Fibroblast of mammary gland (primary cell): ENCODE data around the gene REV1.

ENCODE experiments used
- DNase-seq: peaks from one replicate; pipeline ENCODE4 v3.0.0-alpha.2; 2010; ENCODE audit warnings: low read depth
- H3K4me3 ChIP-seq: 2 replicates; pipeline ENCODE4 v1.5.1; 2011; ENCODE audit warnings: low read depth, mild to moderate bottlenecking, low read length, moderate library complexity; ENCODE audit not compliant: control insufficient read depth
- CTCF ChIP-seq: conservative IDR thresholded peaks from 2 replicates; pipeline ENCODE4 v1.5.1; 2011; ENCODE audit warnings: low read depth, low read length, inconsistent platforms; ENCODE audit not compliant: control insufficient read depth, insufficient read depth

REV1 gene

DNA sequence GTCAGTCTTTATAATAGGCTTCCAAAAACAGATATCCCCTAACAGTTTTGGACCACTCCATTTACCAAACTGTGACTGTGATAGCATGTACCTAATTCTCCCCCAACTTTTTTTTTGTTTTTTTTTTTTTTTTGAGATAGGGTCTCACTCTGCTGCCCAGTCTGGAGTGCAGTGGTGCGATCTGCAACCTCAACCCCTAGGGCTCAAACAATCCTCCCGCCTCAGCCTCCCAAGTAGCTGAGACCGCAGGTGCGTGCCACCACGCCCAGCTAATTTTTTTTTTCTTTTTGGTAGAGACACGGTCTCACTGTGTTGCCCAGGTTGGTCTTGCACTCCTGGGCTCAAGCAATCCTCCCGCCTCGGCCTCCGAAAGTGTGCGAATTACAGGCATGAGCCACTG, 52.9 kb downstream of the REV1 start:
- TF ChIP-seq CTCF: no peak
- H3K4me3 ChIP-seq: no peak overlapping the region
- DNase-seq: no peak

- TF ChIP-seq CTCF: no peak
- H3K4me3 ChIP-seq: no peak overlapping the region
- no peak for DNase-seq
Observed at GRCh38 chr2:99433340-99433739, 56.5 kb downstream of the REV1 start.

- no peak for TF ChIP-seq CTCF
- H3K4me3 ChIP-seq: no peak overlapping the region
- no peak for DNase-seq
Observed at GRCh38 chr2:99431587-99432275, 58.1 kb downstream of the REV1 start.

DNA sequence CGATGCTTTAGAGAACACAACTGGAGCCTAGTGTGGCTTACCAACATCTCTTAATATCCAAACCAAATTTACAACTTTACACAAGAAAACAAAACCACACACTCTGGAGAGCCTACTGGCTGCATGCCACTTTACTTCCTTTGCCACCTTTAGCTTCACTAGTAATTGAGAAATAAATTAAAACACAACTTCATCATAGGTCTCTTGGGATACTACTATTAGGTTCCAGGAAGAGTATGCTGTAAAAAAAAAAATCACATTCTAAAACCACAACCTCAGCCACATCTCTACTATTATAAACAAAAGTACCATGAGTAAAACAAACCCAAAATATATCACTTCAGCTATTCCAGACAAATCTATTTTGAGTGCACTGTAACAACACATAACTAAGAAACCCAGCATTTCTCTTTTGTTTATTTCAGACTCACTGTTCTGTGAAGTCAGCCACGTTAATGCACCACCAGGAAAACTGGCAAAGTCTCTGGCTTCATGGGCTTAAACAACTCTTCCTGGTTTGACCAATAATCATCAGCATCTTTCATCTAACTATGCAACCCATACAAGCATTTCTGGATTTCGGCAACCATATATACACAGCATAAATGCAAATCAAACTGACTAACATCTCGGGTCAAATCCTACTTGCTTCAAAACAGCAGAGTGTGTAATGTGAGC, 59.1 kb downstream of the REV1 start:
- H3K4me3 ChIP-seq: no peak overlapping the region
- TF ChIP-seq CTCF: no peak
- DNase-seq: peak; percentile 49

GRCh38 chr2:99425022-99425421, 64.8 kb downstream of the REV1 start:
- no peak overlapping the region for H3K4me3 ChIP-seq
- no peak for TF ChIP-seq CTCF
- peak; percentile 91 for DNase-seq

- H3K4me3 ChIP-seq: no peak overlapping the region
- DNase-seq: no peak
- TF ChIP-seq CTCF: no peak
Observed at GRCh38 chr2:99424371-99424770, 65.4 kb downstream of the REV1 start.
